H9 (cell line): Measurements from ENCODE around the gene ABHD16B. TPM values are rescaled to one million over a fixed set of nuclear protein-coding genes. Genes with fewer than 3 reads are reported as not detected.

Source experiments
- DNase-seq: peaks from one replicate; pipeline ENCODE4 v3.0.0-alpha.2; 2017
- H2AFZ ChIP-seq: one replicate; pipeline ENCODE4 v1.6.1; 2013; ENCODE audit warnings: mild to moderate bottlenecking, low read length, control low read depth, moderate library complexity
- H2AK5ac ChIP-seq: 2 replicates; pipeline ENCODE4 v1.6.1; 2013; ENCODE audit warnings: low read length, control low read depth, mixed read lengths; ENCODE audit not compliant: insufficient read length
- H2BK120ac ChIP-seq: one replicate; pipeline ENCODE4 v1.6.1; 2013; ENCODE audit warnings: low read depth, mild to moderate bottlenecking, low read length, control low read depth, inconsistent platforms; ENCODE audit not compliant: poor library complexity, severe bottlenecking
- H2BK12ac ChIP-seq: 2 replicates; pipeline ENCODE4 v1.6.1; 2013; ENCODE audit warnings: low read length, control low read depth, mixed read lengths, low read depth; ENCODE audit not compliant: insufficient read length
- H2BK15ac ChIP-seq: 2 replicates; pipeline ENCODE4 v1.6.1; 2013; ENCODE audit warnings: low read depth, low read length, control low read depth
- H2BK20ac ChIP-seq: one replicate; pipeline ENCODE4 v1.6.1; 2013; ENCODE audit warnings: low read depth, mild to moderate bottlenecking, low read length, control low read depth, inconsistent platforms; ENCODE audit not compliant: poor library complexity, severe bottlenecking
- H2BK5ac ChIP-seq: 2 replicates; pipeline ENCODE4 v1.6.1; 2013; ENCODE audit warnings: low read length, control low read depth, mixed read lengths; ENCODE audit not compliant: insufficient read length
- H3K14ac ChIP-seq: 2 replicates; pipeline ENCODE4 v1.6.1; 2013; ENCODE audit warnings: low read length, control low read depth; ENCODE audit not compliant: insufficient read depth
- H3K18ac ChIP-seq: 2 replicates; pipeline ENCODE4 v1.6.1; 2013; ENCODE audit warnings: low read depth, mild to moderate bottlenecking, mixed read lengths, low read length, control low read depth; ENCODE audit not compliant: insufficient read length
- H3K23ac ChIP-seq: 2 replicates; pipeline ENCODE4 v1.6.1; 2013; ENCODE audit warnings: low read length, control low read depth, mixed read lengths, low read depth; ENCODE audit not compliant: insufficient read length
- H3K23me2 ChIP-seq: 2 replicates; pipeline ENCODE4 v1.6.1; 2013; ENCODE audit warnings: low read depth, mild to moderate bottlenecking, mixed read lengths, low read length, control low read depth; ENCODE audit not compliant: insufficient read length, poor library complexity, severe bottlenecking
- H3K27ac ChIP-seq: 2 replicates; pipeline ENCODE4 v1.5.1; 2013; ENCODE audit warnings: low read length, control low read depth, mixed read lengths, low read depth; ENCODE audit not compliant: insufficient read length
- H3K27me3 ChIP-seq: 2 replicates; pipeline ENCODE4 v1.6.1; 2013; ENCODE audit warnings: low read length, control low read depth, inconsistent platforms; ENCODE audit not compliant: insufficient read depth
- H3K4ac ChIP-seq: 2 replicates; pipeline ENCODE4 v1.6.1; 2013; ENCODE audit warnings: low read depth, mild to moderate bottlenecking, control low read depth, inconsistent platforms, low read length, moderate library complexity
- H3K4me1 ChIP-seq: 2 replicates; pipeline ENCODE4 v1.6.1; 2013; ENCODE audit warnings: low read length, control low read depth, inconsistent platforms; ENCODE audit not compliant: insufficient read depth
- H3K4me2 ChIP-seq: 2 replicates; pipeline ENCODE4 v1.6.1; 2013; ENCODE audit warnings: low read length, control low read depth, mixed read lengths; ENCODE audit not compliant: insufficient read length, insufficient read depth
- H3K56ac ChIP-seq: 2 replicates; pipeline ENCODE4 v1.6.1; 2013; ENCODE audit warnings: low read depth, mild to moderate bottlenecking, mixed read lengths, low read length, control low read depth; ENCODE audit not compliant: insufficient read length
- H3K79me1 ChIP-seq: 2 replicates; pipeline ENCODE4 v1.6.1; 2013; ENCODE audit warnings: low read depth, mild to moderate bottlenecking, moderate library complexity, low read length, control low read depth, inconsistent platforms; ENCODE audit not compliant: insufficient read depth, poor library complexity, severe bottlenecking
- H3K79me2 ChIP-seq: 2 replicates; pipeline ENCODE4 v1.6.1; 2013; ENCODE audit warnings: low read length, control low read depth, inconsistent platforms; ENCODE audit not compliant: insufficient read depth
- H3K9ac ChIP-seq: 2 replicates; pipeline ENCODE4 v1.6.1; 2013; ENCODE audit warnings: low read length, control low read depth, mixed read lengths; ENCODE audit not compliant: insufficient read length; ENCODE audit errors: extremely low read depth
- H3K9me3 ChIP-seq: one replicate; pipeline ENCODE4 v1.6.1; 2013; ENCODE audit warnings: low read depth, low read length, inconsistent platforms; ENCODE audit not compliant: control insufficient read depth
- H3T11ph ChIP-seq: one replicate; pipeline ENCODE4 v1.6.1; 2013; ENCODE audit warnings: mild to moderate bottlenecking, low read length, control low read depth, inconsistent platforms
- H4K20me1 ChIP-seq: one replicate; pipeline ENCODE4 v1.6.1; 2013; ENCODE audit not compliant: control insufficient read depth, insufficient read length, insufficient read depth
- H4K5ac ChIP-seq: 2 replicates; pipeline ENCODE4 v1.6.1; 2013; ENCODE audit warnings: low read depth, mild to moderate bottlenecking, mixed read lengths, low read length, control low read depth; ENCODE audit not compliant: insufficient read length
- H4K8ac ChIP-seq: replicated peaks from 2 replicates; pipeline ENCODE4 v1.6.1; 2013; ENCODE audit warnings: low read length, control low read depth, mixed read lengths, low read depth; ENCODE audit not compliant: insufficient read length
- H4K91ac ChIP-seq: 2 replicates; pipeline ENCODE4 v1.6.1; 2013; ENCODE audit warnings: low read depth, mild to moderate bottlenecking, moderate library complexity, mixed read lengths, low read length, control low read depth; ENCODE audit not compliant: insufficient read length
- H3K27ac Mint-ChIP-seq, 3 experiments: 2 replicates in 2 of 3; 3 replicates in 1 of 3; pipeline ENCODE4 v1.8.0; 2020 to 2021; ENCODE audit warnings: mixed read lengths in 3 of 3, mild to moderate bottlenecking in 1 of 3, moderate library complexity in 1 of 3
- H3K27me3 Mint-ChIP-seq: 2 replicates; pipeline ENCODE4 v1.8.0; 2021; ENCODE audit warnings: low read depth, mild to moderate bottlenecking, moderate library complexity, mixed read lengths
- H3K36me3 Mint-ChIP-seq, 3 experiments: 2 replicates in 2 of 3; 3 replicates in 1 of 3; pipeline ENCODE4 v1.8.0; 2020 to 2021; ENCODE audit warnings: low read depth in 3 of 3, mixed read lengths in 3 of 3; ENCODE audit not compliant: insufficient read depth in 1 of 3
- H3K4me1 Mint-ChIP-seq, 2 experiments: 2 replicates each; pipeline ENCODE4 v1.8.0; 2020; ENCODE audit warnings: mixed read lengths in 2 of 2
- H3K4me3 Mint-ChIP-seq, 2 experiments: 2 replicates in 1 of 2; 3 replicates in 1 of 2; pipeline ENCODE4 v1.8.0; 2020 to 2021; ENCODE audit warnings: mild to moderate bottlenecking in 2 of 2, mixed read lengths in 2 of 2, moderate library complexity in 1 of 2
- H3K9me3 Mint-ChIP-seq, 2 experiments: 2 replicates in 1 of 2; 3 replicates in 1 of 2; pipeline ENCODE4 v1.8.0; 2020; ENCODE audit warnings: mild to moderate bottlenecking in 2 of 2, mixed read lengths in 2 of 2, moderate library complexity in 1 of 2
- WGBS: extraction: QIAGEN DNeasy Blood & Tissue Kit; methylation state at CpG from one replicate; pipeline ENCODE4 v1.1.7; 2013; ENCODE audit warnings: missing lambda C conversion rate, low lambda C conversion rate, mixed read lengths; ENCODE audit not compliant: insufficient read length; ENCODE audit errors: extremely low coverage; 5-methylcytosine and 5-hydroxymethylcytosine counted together
- total RNA-seq: library from RNA; stranded (reverse); gene quantifications from 2 replicates; pipeline ENCODE4 v1.2.1, GENCODE V29; 2021
- TF ChIP-seq, protein P1 (sequence below): fragments of 200-600 bp; sonication (generic); conservative IDR thresholded peaks from 3 replicates; pipeline ENCODE4 v1.8.0; 2021; ENCODE audit warnings: antibody characterized with exemption, mild to moderate bottlenecking

Gene ABHD16B
- total RNA-seq, 1 experiment from 2014 or later, result not detected

DNA sequence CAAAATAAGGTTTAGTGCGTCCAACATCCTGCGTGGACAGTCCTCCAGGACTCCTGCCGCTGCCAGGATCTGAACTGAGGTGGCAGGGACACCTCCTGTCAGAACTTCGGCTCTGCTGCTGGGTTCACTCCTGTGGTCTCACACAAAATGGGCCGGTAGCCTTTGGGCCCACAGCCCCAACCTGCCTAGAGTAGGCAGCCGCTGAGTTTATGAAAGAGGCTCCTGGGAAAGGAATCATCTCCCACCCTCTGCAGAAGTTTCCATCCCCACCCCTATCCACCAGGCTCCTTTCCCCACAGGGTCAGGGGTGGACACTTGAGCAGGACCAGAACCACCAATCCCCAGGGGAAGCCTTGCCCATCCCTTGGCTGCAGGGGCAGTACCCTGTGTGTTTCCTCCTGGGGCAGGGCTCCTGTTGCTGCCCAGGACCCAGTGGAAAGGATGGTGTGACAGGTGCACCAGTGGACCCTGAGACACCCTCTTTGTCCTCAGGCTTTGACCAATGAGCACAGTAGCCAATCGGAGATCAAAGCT lies 2.1 kb upstream of the ABHD16B start:
- Histone ChIP-seq H3K23me2 (no peaks in the 10 kb centered on the region), H3K27ac (no peak overlapping the region), H4K91ac (no peak overlapping the region), H3K4ac (no peak overlapping the region), H3K18ac (no peak overlapping the region), H4K8ac (no peak overlapping the region), H3K79me1 (no peaks in the 10 kb centered on the region), H4K5ac (no peak overlapping the region), H3K9ac (no peak overlapping the region), H3K4me1 (peaks cover 2% of the 10 kb centered on the region; the same call in 1 of the 2 replicates), H3K9me3 (no peaks in the 10 kb centered on the region), H3K79me2 (no peaks in the 10 kb centered on the region), H3K56ac (no peak overlapping the region), H4K20me1 (no peaks in the 10 kb centered on the region), H2BK5ac (no peak overlapping the region), H3K4me2 (no peak overlapping the region), H2AFZ (no peak overlapping the region), H2BK20ac (no peak overlapping the region), H3T11ph (no peak overlapping the region), H2BK120ac (no peak overlapping the region), H2AK5ac (no peak overlapping the region), H3K23ac (no peak overlapping the region), H2BK15ac (no peak overlapping the region), H3K14ac (no peak overlapping the region), H3K27me3 (no peaks in the 10 kb centered on the region), H2BK12ac (no peak overlapping the region)
- peaks cover 0 to 14% (median 9%) of the 10 kb centered on the region in 3 experiments; a peak in 5 of 7 replicates for H3K36me3 Mint-ChIP-seq
- H3K4me1 Mint-ChIP-seq, result peaks cover 31 to 48% of the 10 kb centered on the region in 2 experiments
- WGBS, result no CpG with 5 or more reads among the region's 7 CpGs
- no peak for DNase-seq
- H3K27ac Mint-ChIP-seq, result peak overlapping the region in 2 of 3 experiments; percentile 87 to 93; a peak in 4 of 7 replicates
- H3K4me3 Mint-ChIP-seq, result peak overlapping the region; percentile 39 to 58; a peak in 3 of 5 replicates
- 0 out of 5 replicates have a peak, but pooled peaks cover 0 to 2% of the 10 kb centered on the region in 2 experiments for H3K9me3 Mint-ChIP-seq
- TF ChIP-seq, protein P1, sequence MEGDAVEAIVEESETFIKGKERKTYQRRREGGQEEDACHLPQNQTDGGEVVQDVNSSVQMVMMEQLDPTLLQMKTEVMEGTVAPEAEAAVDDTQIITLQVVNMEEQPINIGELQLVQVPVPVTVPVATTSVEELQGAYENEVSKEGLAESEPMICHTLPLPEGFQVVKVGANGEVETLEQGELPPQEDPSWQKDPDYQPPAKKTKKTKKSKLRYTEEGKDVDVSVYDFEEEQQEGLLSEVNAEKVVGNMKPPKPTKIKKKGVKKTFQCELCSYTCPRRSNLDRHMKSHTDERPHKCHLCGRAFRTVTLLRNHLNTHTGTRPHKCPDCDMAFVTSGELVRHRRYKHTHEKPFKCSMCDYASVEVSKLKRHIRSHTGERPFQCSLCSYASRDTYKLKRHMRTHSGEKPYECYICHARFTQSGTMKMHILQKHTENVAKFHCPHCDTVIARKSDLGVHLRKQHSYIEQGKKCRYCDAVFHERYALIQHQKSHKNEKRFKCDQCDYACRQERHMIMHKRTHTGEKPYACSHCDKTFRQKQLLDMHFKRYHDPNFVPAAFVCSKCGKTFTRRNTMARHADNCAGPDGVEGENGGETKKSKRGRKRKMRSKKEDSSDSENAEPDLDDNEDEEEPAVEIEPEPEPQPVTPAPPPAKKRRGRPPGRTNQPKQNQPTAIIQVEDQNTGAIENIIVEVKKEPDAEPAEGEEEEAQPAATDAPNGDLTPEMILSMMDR, result no peak
- peaks cover 2% of the 10 kb centered on the region; the same call in 1 of the 2 replicates for H3K27me3 Mint-ChIP-seq
